Skin of body (tissue), 2 donors: ENCODE measurements around the gene AKAP13. TPM values are rescaled to one million over a fixed set of nuclear protein-coding genes. Genes with fewer than 3 reads are reported as not detected.

Experiments
- DNase-seq: peaks from one replicate; lab custom pipeline; 2025; lab: John Stamatoyannopoulos, UW
- total RNA-seq: library from RNA; depleted of rRNA; stranded (reverse); fragments of >200 nt; gene quantifications from one replicate; pipeline ENCODE4 v1.2.3, GENCODE V29; 2014

The AKAP13 gene
- total RNA-seq, 1 donor from 2014 or later, result 160 TPM

GRCh38 chr15:85620690-85621049 is 240.3 kb downstream of the AKAP13 start:
- peak; percentile 87 for DNase-seq

GRCh38 chr15:85621094-85621493 is 240.7 kb downstream of the AKAP13 start:
- no peak for DNase-seq

GRCh38 chr15:85622221-85622831 is 241.9 kb downstream of the AKAP13 start:
- DNase-seq, result no peak

- peak; percentile 51 for DNase-seq
Measured at GRCh38 chr15:85623315-85624049, 243.1 kb downstream of the AKAP13 start.

- DNase-seq, result peak; percentile 99
Measured at GRCh38 chr15:85624291-85624801, 243.9 kb downstream of the AKAP13 start.

- peak; percentile 55 for DNase-seq
Measured at GRCh38 chr15:85625166-85625830, 244.9 kb downstream of the AKAP13 start.

GRCh38 chr15:85625856-85626255 is 245.5 kb downstream of the AKAP13 start:
- peak; percentile 62 for DNase-seq

- no peak for DNase-seq
Measured at GRCh38 chr15:85627213-85627935, 247.0 kb downstream of the AKAP13 start.

- DNase-seq, result no peak
Measured at GRCh38 chr15:85630311-85630710, 249.9 kb downstream of the AKAP13 start.

- no peak for DNase-seq
Measured at GRCh38 chr15:85631018-85631417, 250.6 kb downstream of the AKAP13 start.

GRCh38 chr15:85632014-85632413 is 251.6 kb downstream of the AKAP13 start:
- no peak for DNase-seq

- DNase-seq, result no peak
Measured at GRCh38 chr15:85633859-85634258, 253.5 kb downstream of the AKAP13 start.

- no peak for DNase-seq
Measured at GRCh38 chr15:85636351-85636750, 255.9 kb downstream of the AKAP13 start.

GRCh38 chr15:85639752-85640381 is 259.5 kb downstream of the AKAP13 start:
- peak; percentile 68 for DNase-seq

GRCh38 chr15:85642065-85642692 is 261.8 kb downstream of the AKAP13 start:
- peak; percentile 51 for DNase-seq

GRCh38 chr15:85642693-85643066 is 262.3 kb downstream of the AKAP13 start:
- DNase-seq, result peak; percentile 93

GRCh38 chr15:85646538-85647091 is 266.2 kb downstream of the AKAP13 start:
- no peak for DNase-seq

GRCh38 chr15:85649372-85649771 is 269.0 kb downstream of the AKAP13 start:
- peak; percentile 29 for DNase-seq

GRCh38 chr15:85651548-85651947 is 271.1 kb downstream of the AKAP13 start:
- no peak for DNase-seq

- DNase-seq, result no peak
Measured at GRCh38 chr15:85652457-85652856, 272.1 kb downstream of the AKAP13 start.
